Epithelial cell of esophagus (primary cell): ENCODE measurements around the gene CD84.
"Not testable (repeated sequence)": the region's sequence is repeated elsewhere in the genome, so short reads cannot be mapped to it uniquely, and the experiment has no call there.

Source experiments
- DNase-seq: peaks from one replicate; pipeline ENCODE4 v3.0.0; 2010; ENCODE audit warnings: low read depth
- H3K4me3 ChIP-seq: 2 replicates; pipeline ENCODE4 v1.5.1; 2011; ENCODE audit warnings: mild to moderate bottlenecking, low read length, control low read depth
- TF ChIP-seq, protein P1 (sequence below): IDR thresholded peaks from 2 replicates; pipeline ENCODE4 v1.5.1; 2011; ENCODE audit warnings: low read depth, mild to moderate bottlenecking, low read length, control low read depth, inconsistent platforms; ENCODE audit not compliant: insufficient read depth; ENCODE audit errors: missing control alignments

Gene CD84

DNA sequence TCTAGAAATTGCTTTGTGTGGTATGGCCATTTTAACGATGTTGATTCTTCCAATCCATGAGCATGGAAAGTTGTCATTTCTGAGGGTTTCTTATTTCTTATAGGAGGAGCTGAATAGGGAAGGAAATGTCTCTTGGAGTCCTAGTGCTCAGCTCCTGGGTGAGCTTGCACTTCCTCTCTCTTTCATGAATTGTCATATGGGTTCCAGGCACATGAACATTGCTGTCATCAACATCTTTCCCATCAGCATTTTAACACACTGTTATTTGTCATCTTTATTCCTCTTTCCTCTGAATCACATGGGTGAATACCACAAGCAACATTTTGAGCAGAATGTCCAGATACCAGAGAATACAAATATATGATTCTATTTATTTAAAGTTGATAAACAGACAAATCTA, 79.7 kb downstream of the CD84 start:
- H3K4me3 ChIP-seq: no peak overlapping the region
- TF ChIP-seq, protein P1, sequence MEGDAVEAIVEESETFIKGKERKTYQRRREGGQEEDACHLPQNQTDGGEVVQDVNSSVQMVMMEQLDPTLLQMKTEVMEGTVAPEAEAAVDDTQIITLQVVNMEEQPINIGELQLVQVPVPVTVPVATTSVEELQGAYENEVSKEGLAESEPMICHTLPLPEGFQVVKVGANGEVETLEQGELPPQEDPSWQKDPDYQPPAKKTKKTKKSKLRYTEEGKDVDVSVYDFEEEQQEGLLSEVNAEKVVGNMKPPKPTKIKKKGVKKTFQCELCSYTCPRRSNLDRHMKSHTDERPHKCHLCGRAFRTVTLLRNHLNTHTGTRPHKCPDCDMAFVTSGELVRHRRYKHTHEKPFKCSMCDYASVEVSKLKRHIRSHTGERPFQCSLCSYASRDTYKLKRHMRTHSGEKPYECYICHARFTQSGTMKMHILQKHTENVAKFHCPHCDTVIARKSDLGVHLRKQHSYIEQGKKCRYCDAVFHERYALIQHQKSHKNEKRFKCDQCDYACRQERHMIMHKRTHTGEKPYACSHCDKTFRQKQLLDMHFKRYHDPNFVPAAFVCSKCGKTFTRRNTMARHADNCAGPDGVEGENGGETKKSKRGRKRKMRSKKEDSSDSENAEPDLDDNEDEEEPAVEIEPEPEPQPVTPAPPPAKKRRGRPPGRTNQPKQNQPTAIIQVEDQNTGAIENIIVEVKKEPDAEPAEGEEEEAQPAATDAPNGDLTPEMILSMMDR: no peak
- DNase-seq: no peak

DNA sequence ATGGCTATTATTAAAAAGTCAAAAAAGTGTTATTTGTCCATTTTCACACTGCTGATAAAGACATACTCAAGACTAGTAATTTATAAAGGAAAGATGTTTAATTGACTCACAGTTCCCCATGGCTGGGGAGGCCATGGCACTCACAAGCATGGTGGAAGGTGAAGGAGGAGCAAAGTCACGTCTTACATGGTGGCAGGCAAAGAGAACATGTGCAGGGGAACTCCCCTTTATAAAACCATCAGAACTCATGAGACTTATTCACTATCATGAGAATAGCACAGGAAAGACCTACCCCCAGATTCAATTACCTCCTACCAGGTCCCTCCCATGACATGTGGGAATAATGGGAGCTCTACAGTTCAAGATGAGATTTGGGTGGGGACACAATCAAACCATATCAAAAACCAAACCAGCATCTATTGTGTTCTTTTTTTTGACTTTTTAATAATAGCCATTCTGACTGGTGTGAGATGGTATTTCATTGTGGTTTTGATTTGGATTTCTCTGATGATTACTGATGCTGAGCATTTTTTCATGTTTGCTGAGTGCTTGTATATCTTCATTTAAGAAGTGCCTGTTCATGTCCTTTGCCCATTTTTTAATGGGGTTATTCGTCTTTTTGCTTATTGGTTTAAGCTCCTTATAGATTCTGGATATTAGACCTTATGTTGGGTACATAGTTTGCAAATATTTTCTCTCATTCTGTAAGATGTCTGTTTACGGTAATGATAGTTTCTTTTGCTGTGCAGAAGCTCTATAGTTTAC, 80.8 kb downstream of the CD84 start:
- not testable (repeated sequence) for DNase-seq, H3K4me3 ChIP-seq

DNA sequence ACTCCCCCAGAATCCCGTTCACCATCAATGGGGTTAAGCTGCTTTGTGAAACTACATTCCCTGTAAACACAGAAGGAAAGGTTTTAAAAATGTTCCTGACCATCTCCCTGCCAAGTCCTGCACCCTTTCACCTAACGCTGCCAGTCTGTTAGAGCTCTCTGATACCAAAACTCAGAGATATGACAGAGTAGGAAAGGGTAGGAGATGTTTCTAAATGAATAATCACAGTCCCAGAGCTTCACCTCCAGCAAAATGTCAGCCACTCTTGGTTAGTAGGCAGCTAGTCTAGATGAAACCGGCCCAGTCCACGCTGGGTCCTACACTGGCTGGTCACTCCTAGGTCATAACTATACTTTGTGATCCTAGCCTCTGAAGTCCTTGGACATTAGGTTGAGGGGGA, 83.0 kb downstream of the CD84 start:
- no peak overlapping the region for H3K4me3 ChIP-seq
- TF ChIP-seq, protein P1: no peak
- no peak for DNase-seq

DNA sequence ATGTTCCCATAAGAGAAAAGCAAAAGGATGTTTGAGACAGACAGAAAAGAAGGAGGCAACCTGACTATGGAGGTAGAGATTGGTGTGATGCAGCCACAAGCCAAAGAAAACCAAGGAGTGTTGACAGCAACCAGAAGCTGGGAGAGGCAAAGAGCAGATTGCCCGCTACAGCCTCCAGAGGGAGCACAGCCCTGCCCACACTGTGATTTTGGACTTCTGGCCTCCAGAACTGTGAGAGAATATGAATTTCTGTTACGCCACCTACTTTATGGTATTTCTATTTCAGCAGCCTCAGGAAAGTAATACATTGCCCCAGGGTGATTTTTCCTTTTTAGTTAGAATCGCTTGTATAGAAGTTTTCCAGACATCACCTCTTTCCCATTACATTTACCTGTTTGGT, 84.7 kb downstream of the CD84 start:
- H3K4me3 ChIP-seq: no peak overlapping the region
- TF ChIP-seq, protein P1: peak; percentile 45
- no peak for DNase-seq

DNA sequence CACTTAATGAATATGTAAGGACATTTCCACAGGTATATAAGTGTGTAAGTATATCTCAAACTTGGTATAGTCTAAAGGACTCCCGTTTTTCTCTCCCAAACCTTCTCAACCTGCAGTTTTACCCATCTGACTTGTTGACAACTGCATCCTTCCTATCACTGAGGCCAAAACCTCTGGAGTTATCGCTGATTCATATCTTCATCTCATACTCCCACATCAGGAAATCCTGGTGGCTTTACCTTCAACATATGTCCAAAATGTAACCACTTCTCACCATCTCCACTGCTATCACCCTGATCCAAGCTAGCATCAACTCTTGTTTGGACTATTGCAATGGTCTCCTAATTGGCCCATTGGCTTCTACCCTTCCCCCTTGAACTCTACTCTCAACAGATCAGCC, 86.7 kb downstream of the CD84 start:
- H3K4me3 ChIP-seq: no peak overlapping the region
- no peak for DNase-seq
- TF ChIP-seq, protein P1: no peak

DNA sequence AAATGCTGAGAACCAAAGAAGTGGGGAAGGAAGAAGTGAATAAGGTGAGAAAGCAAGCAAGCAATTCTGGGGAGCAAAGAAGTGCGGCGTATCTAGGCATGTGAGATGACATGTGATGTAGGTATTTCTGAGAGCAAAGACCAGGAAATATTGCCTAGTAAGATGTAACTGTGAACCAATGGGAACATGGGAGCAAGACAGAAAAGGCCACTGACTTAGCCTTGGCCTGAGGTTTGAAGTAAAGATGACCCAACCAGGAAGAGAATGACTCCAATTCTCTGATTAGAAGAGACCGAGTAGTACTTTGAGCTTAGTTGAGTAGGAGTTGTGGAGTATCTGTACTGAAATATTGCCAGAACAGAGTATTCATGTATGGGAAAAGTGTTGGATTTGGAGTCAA, 87.3 kb downstream of the CD84 start:
- no peak for DNase-seq
- H3K4me3 ChIP-seq: no peak overlapping the region
- TF ChIP-seq, protein P1: no peak
